Astrocyte (in vitro differentiated cells and primary cell): ENCODE data around the gene HEY2.

Experiments used
- CTCF ChIP-seq: IDR thresholded peaks from 2 replicates; pipeline ENCODE4 v1.5.1; 2011; ENCODE audit warnings: low read depth, mild to moderate bottlenecking, inconsistent platforms, low read length, moderate library complexity; ENCODE audit not compliant: insufficient read depth
- EZH2 ChIP-seq: IDR thresholded peaks from 2 replicates; pipeline ENCODE4 v1.6.1; 2012; ENCODE audit warnings: mild to moderate bottlenecking, low read length, inconsistent platforms; ENCODE audit not compliant: insufficient read depth

DNA sequence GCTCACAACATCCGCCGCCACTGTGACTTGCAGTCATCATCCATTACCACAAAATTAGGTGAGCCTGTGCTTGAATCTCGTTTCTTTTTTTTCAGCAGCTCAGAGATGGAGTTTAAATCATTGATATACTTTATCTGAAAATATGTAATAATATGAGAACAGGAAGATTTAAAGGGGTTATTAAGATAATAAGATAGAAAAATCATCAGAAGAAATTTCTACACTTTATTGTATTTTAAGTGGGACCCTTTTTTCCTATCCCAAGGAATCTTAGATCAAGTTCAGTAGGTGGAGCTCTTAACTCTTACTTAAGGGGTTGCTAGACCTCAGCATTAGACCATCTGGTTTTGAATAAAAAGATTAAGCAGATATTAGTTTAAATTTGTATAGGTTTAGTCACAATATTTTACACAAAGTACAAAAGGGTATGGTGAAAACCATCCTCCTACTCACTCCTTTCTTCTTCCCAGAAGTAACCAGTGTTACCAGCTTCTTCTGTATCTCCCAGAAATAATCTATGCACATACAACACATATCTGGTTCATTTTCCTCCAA, 32.0 kb downstream of the HEY2 start:
- TF ChIP-seq CTCF (peak; percentile 5), EZH2 (no peak)
